GDM1 (cell line): ENCODE data around the gene FZD4.
A peak's percentile ranks its signal among the peaks of the same experiment; 100 is the strongest.
"Not testable (repeated sequence)": the region's sequence is repeated elsewhere in the genome, so short reads cannot be mapped to it uniquely, and the experiment has no call there.

Experiments
- DNase-seq: peaks from one replicate; lab custom pipeline; 2025; lab: John Stamatoyannopoulos, UW

Gene FZD4

DNA sequence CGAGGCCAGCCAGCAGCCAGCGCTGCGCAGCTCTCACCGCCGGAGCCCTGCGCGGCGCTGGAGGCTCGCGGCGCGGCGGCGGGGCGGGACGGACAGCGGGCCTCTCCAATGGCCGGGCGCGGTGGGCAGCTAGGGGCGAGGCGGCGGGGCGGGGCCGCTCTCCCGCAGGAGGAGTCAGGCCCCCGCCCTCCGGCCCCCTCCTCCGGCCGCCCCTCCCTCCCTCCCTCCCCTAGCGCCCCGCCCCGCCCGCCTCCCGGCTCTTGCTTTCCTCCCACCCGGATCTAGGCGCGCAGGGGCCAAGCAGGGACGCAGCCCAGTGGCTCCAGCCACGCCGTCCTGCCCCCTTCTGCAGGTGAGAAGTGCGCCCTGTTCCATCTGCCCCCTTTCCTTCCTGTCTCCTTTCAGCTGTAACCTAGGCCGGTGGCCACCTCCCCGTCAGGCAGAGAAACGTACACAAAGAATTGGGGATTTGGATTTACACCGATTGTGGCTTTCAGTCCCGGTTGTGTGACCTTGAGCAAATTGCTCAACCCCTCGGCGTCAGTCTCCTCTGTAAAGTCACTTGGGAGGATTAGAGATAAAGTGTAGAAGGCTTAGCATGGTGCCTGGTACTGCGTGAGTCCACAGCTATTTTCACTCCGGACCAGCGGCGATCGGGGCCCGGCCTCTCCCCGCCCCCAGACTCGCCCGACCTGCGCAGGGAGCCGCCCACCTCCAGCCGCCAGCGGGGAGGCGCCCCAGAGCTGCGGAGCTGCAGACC lies at the start of gene FZD4:
Gene FZD4 (minus strand): TSS at position 35 of the 760 bp plus-strand sequence. CDS start 310 bp downstream, outside the sequence.
- peak; percentile 78 for DNase-seq

GRCh38 chr11:87004281-87004680 lies 49.1 kb upstream of the FZD4 start:
- DNase-seq, result not testable (repeated sequence)

DNA sequence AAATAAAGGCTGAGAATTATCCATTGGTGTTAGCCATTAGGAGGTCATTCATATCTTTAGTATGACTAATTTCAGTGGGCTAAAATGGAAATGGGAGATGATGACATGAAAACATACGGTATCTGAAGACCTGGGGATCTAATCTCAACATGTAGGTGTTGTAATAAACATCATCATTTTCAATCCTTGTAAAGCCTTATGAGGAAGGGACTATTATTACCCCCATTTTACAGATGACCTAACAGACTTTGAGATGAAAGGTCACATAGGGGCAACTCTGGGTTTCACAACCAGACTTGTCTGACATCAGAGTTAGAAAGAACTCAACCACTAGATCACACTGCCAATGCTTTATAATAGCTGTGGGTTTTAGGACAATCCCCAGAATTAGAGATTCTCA lies 47.7 kb upstream of the FZD4 start:
- no peak for DNase-seq

DNA sequence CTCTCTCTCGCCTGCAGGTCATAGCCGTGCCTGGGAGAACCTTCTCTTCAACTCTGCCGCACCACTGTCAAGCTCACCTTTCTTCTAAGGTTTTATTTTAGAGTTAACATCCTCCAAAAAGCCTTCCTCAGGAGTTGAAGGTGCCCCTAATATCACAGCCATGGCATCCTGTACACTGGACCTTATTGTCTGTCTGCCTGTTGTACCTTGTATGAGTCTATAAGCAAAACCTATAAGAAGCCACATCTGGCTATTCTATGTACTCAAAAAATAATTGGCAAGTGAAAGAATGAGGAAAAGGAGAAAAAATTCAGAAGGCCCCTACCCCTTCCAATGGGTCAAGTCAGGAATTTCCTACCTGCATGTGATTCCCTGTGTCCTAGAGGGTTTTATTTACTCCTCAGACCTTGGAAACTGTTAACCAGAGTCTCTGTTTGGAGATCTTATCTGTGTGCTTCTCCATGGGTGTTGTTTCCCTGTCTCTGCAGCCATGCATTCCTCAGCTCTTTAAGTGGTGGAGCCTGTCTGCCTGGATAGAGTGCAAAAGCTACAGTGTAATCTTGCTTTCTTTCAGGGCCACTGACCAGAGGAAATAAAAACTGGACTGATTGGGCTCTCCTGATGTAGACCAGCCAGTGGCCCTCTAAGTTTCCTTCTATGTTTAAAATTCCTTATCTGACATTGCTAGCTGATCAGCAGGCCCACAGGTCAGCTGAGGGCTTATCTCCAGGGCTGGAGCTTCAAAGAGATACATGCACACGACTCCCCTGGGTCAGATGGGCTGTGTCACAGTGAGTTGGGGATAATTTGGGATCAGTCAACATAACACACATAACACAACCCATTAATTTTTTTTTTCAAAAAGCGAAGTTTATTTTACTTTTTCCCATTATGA lies 44.9 kb upstream of the FZD4 start:
- no peak for DNase-seq

GRCh38 chr11:86999388-86999787 lies 44.2 kb upstream of the FZD4 start:
- no peak for DNase-seq

DNA sequence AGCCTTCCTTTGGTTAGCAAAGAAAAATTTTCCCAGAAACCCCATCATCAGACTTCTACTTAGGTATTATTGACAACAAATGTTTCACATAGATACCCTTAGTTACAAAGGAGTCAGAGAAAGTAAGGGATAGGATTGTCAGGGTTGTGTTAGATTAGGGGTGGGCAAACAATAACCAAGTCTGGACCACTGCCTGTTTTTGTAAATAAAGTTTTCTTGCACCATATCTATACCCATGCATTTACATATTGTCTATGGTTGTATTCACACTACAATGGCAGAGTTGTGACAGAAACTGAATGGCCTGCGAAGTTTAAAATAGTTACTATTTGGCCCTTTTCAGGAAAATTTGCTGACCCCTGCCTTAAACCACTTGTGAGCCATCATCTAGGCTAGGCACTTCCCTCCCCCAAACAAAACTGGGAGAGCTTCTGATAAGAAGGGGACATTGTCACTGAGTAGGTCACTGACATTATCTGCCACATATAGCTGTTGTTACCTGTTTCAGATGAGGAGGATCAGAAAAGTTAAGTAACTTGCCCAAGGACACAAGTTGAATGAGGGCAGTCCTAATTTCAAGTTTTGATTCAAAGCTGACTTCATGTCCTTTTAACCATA lies 41.9 kb upstream of the FZD4 start:
- DNase-seq, result no peak

DNA sequence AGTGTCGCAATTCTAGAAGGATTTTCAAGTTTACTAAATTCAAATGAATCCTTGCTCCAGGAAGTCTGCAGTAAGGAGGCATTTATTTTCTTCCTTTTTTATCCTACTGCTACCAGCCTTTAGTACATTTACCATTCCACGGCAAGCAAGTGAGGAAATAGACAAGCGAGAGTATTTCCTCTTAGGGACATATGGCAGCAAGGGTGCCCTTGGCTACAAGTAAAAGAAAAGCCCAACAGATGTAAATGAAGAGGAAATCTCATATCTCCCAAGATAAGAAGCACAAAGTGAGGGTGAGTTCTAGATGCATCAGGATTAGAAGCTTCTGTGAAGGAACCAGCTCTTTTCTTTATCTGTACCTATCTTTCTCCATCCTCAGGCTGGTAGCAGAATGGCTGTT lies 37.8 kb upstream of the FZD4 start:
- no peak for DNase-seq

- DNase-seq, result not testable (repeated sequence)
Observed at GRCh38 chr11:86992340-86992739, 37.1 kb upstream of the FZD4 start.

DNA sequence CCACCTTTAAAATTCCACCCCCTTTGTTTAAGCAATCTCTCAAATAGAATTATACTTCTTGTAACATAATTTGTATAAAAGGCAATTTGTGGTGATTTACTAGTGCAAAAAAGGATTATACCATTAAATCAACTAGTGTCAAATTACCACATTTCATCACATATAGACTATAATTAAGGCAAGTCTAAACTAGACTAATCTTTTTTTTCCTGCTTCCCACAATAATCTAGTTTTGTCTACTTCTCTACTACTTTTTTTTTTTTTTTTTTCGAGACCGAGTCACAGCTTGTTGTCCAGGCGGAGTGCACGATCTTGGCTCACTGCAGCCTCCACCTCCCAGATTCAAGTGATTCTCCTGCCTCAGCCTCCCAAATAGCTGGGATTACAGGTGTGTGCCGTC lies 36.1 kb upstream of the FZD4 start:
- DNase-seq, result no peak

- no peak for DNase-seq
Observed at GRCh38 chr11:86990515-86990914, 35.3 kb upstream of the FZD4 start.

DNA sequence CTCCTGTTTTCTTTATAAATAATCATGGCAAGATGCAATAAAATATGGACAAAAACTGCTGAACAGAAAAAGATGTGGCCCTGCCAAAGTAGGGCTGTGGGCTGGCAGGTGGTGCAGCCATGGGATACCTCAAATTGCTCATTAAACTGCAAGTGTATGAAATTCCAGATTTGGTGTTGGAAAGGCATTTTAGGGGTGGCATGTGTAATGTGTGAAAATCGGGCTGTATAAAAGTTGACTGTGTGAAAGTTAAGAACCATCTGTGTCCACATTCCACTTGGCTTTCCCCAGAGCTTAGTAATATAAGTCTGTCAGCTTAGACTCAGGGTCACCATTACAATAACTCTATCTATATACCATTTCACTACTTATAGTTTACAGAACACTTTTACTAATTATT lies 34.8 kb upstream of the FZD4 start:
- no peak for DNase-seq

DNA sequence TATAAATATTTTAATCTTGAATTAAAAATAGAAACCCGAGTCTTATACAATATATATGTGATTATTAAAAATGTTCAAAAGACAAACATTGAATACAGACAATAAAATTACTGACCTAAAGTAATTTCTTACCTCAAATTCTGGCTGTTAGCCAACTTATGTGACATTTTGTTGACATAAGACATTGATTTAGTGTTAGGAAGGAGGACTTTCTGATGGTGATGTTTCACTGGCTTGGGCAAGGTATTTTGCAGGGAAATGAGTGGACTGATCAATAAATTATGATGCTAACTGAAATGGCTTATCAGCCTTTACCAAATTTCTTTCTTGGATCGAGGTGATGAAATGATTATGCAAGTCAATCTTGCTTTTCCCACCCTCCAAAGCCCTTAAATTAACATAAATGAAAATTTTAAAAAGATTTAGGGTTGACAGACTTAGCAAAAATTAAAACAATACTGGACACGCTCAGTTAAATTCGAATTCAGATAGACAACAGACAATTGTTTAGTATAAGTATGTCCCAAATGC lies 33.2 kb upstream of the FZD4 start:
- DNase-seq, result no peak

- DNase-seq, result no peak
Observed at GRCh38 chr11:86987679-86988078, 32.5 kb upstream of the FZD4 start.

- DNase-seq, result no peak
Observed at GRCh38 chr11:86984701-86985100, 29.5 kb upstream of the FZD4 start.

DNA sequence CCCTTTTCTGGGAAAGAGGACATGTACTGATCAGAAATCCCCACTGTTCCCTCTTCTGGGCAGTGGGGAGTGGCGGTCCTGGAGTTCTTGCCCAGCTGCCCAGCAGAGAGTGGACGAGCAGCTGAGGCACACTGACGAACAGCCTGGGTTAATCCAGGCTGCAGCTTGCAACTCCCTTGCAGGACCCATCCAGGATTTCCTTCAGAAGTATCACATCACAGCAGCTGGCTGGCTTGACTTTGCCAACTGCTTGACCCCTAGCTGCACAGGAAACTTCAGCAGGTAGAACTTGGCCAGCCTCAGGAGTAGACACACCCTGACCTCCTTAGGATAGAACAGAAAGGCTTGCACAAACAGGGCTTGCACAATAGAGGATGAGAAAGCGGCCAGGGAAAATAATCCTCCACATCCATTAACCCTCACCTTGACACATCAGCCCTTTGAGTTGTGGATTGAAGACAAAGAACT lies 27.9 kb upstream of the FZD4 start:
- no peak for DNase-seq

DNA sequence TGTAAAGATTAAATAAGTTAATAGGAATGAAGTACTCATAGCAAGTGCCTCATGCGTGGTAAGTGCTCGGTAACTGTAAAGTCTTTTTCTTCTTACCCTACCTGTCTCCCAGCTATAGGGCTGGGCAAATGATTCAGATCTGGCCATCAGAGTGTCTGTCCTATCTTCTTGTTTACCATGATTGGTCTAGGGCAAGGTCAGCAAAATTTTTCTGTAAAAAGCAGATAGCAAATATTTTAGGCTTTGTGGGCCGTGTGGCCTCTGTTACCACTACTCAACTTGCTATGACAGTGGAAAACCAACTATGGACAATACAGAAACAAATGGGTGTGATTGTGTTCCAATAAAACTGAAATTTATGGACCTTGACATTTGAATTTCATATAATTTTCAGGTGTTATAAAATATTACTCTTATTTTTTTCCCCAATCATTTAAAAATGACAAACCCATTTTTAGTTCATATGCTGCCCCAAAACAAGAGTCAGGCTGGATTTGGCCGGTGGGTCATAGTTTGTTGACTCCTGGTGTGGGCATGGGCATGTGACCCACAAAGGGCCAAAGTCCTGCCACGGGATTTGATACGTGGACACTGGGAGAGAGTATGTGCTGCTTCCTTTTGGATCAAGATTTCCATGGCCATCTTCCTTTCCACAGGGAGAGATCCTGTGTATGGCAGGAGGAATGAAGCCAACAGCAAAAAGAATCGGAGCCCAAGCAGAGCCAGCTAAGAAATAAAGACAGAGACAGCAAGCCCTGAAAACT lies 26.8 kb upstream of the FZD4 start:
- no peak for DNase-seq

- no peak for DNase-seq
Observed at GRCh38 chr11:86980086-86980796, 25.0 kb upstream of the FZD4 start.

DNA sequence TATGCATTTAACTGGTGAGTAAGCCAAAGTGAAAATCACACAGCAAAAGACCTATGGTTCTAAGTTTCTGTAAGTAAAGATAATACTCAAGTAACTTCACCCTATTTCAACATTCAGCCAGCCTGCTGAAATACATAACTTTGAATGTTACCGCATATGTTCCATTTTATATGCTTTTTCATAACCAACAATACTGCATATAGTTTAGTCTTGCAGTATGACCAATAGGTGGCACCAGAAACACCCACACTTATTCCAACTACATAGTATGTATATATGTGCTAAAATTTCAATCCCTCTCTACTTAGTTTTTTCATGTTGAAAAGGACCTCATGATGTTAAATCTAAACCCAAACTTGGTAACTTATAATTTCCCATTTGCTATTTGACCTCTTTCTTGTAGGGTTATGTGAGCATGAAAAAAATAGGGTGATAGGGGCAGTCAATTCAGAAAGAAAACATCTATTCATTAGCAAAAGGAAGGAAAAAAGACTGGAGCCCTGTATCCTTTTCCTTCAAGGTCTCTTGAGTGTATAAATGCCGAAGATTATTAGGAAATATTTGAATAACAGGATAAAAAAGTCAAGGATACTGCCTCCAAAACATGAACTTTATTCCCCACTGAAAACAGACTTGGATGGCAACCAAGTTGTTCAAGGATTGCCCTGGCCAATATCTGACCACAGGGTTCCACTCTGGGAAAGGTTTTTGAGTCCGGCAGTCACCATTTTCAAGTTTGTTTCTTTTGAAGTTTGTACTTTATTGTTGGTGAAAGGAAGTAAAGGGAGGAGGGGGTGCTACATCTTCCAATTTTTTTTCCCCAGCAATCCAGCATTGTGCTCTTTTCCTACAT lies 23.8 kb upstream of the FZD4 start:
- peak; percentile 7 for DNase-seq

DNA sequence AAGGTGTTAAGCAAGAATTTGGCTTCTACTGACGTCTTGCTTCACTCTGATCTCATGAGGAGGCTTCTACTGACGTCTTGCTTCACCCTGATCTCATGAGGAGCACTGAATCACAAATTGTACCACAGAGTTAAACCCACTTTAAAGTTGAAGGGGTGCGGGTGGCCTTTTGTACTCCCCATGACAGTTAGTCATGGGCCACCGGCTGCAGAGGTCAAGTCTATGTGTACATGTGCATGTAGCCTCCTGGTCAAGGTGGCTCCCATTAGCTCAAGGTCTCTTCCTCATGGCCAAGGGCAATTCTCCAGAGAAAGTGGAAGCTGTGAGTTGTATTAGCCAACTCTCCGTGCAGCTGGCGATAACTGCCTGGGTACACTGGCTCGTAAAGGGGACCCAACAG lies 23.1 kb upstream of the FZD4 start:
- no peak for DNase-seq

GRCh38 chr11:86977441-86978050 lies 22.4 kb upstream of the FZD4 start:
- no peak for DNase-seq
